GM23338 (cell line): ENCODE measurements around the gene SETBP1. TPM values are rescaled to one million over a fixed set of nuclear protein-coding genes. Genes with fewer than 3 reads are reported as not detected.

Experiments used
- ATAC-seq: fragments of 200-7000 bp; cut with Tn5 transposase; 3 replicates; pipeline ENCODE4 v1.9.1; 2020
- DNase-seq: peaks from one replicate; pipeline ENCODE4 v3.0.0-alpha.2; 2015; ENCODE audit warnings: low spot score
- H2AFZ ChIP-seq: fragments of 200-600 bp; sonication (generic); 2 replicates; pipeline ENCODE4 v1.8.0; 2016; ENCODE audit warnings: antibody characterized with exemption, mild to moderate bottlenecking, moderate library complexity
- H3F3A ChIP-seq: fragments of 200-600 bp; sonication (generic); replicated peaks from 2 replicates; pipeline ENCODE4 v1.8.0; 2017; ENCODE audit warnings: antibody characterized with exemption, mixed run types, low read depth
- H3K27ac ChIP-seq: fragments of 200-600 bp; sonication (generic); 2 replicates; pipeline ENCODE4 v1.6.1; 2016; ENCODE audit warnings: low read depth
- H3K27me3 ChIP-seq: fragments of 200-600 bp; sonication (generic); 2 replicates; pipeline ENCODE4 v1.8.0; 2016; ENCODE audit warnings: mild to moderate bottlenecking, mixed run types, moderate library complexity; ENCODE audit not compliant: insufficient read depth
- H3K36me3 ChIP-seq: fragments of 200-600 bp; sonication (generic); 2 replicates; pipeline ENCODE4 v1.8.0; 2016; ENCODE audit warnings: mild to moderate bottlenecking; ENCODE audit not compliant: insufficient read depth
- H3K4me1 ChIP-seq: fragments of 200-600 bp; sonication (generic); 2 replicates; pipeline ENCODE4 v1.8.0; 2016; ENCODE audit warnings: mild to moderate bottlenecking, moderate library complexity; ENCODE audit not compliant: insufficient read depth
- H3K4me2 ChIP-seq: fragments of 200-600 bp; sonication (generic); 2 replicates; pipeline ENCODE4 v1.7.1; 2017; ENCODE audit warnings: mixed run types
- H3K4me3 ChIP-seq: fragments of 200-600 bp; sonication (generic); 2 replicates; pipeline ENCODE4 v1.6.1; 2016; ENCODE audit warnings: mixed run types
- H3K79me2 ChIP-seq: fragments of 200-600 bp; sonication (generic); replicated peaks from 2 replicates; pipeline ENCODE4 v1.8.0; 2017; ENCODE audit warnings: mild to moderate bottlenecking; ENCODE audit not compliant: insufficient read depth
- H3K9me2 ChIP-seq: fragments of 200-600 bp; sonication (generic); 2 replicates; pipeline ENCODE4 v1.8.0; 2017; ENCODE audit not compliant: insufficient read depth
- H4K20me1 ChIP-seq: fragments of 200-600 bp; sonication (generic); replicated peaks from 2 replicates; pipeline ENCODE4 v1.8.0; 2017; ENCODE audit warnings: mild to moderate bottlenecking; ENCODE audit not compliant: insufficient read depth
- H3K27ac Mint-ChIP-seq: 2 replicates; pipeline ENCODE4 v1.8.0; 2020; ENCODE audit warnings: inconsistent platforms, mild to moderate bottlenecking, moderate library complexity, mixed read lengths
- H3K27me3 Mint-ChIP-seq: 3 replicates; pipeline ENCODE4 v1.8.0; 2022; ENCODE audit warnings: low read depth, mild to moderate bottlenecking, moderate library complexity, mixed read lengths, inconsistent platforms; ENCODE audit not compliant: insufficient read depth, poor library complexity
- H3K36me3 Mint-ChIP-seq: 3 replicates; pipeline ENCODE4 v1.8.0; 2021; ENCODE audit warnings: low read depth, mild to moderate bottlenecking, inconsistent platforms, moderate library complexity, mixed read lengths
- H3K4me1 Mint-ChIP-seq: 3 replicates; pipeline ENCODE4 v1.8.0; 2020; ENCODE audit warnings: mild to moderate bottlenecking, inconsistent platforms, mixed read lengths
- H3K4me3 Mint-ChIP-seq: 3 replicates; pipeline ENCODE4 v1.8.0; 2021; ENCODE audit warnings: moderate library complexity, mild to moderate bottlenecking, inconsistent platforms, mixed read lengths
- H3K9me3 Mint-ChIP-seq: 3 replicates; pipeline ENCODE4 v1.8.0; 2020; ENCODE audit warnings: moderate library complexity, mild to moderate bottlenecking, inconsistent platforms, mixed read lengths
- CREB1 ChIP-seq: fragments of 250-450 bp; sonication (Bioruptor Pico); IDR thresholded peaks from 2 replicates; pipeline ENCODE4 v1.5.0; 2020; ENCODE audit warnings: low read depth, mild to moderate bottlenecking, moderate library complexity
- ETS1 ChIP-seq: IDR thresholded peaks from 2 replicates; pipeline ENCODE4 v1.6.1; 2016; ENCODE audit warnings: antibody characterized with exemption
- EZH2 ChIP-seq: fragments of 200-600 bp; sonication (generic); IDR thresholded peaks from one replicate; pipeline ENCODE4 v1.8.0; 2017; ENCODE audit warnings: antibody characterized with exemption, mild to moderate bottlenecking, low read depth; ENCODE audit not compliant: unreplicated experiment
- EZH2phosphoT487 ChIP-seq: fragments of 200-600 bp; sonication (generic); IDR thresholded peaks from one replicate; pipeline ENCODE4 v1.8.1; 2018; ENCODE audit warnings: antibody characterized with exemption; ENCODE audit not compliant: unreplicated experiment
- JUNB ChIP-seq: IDR thresholded peaks from one replicate; pipeline ENCODE4 v1.6.1; 2016; ENCODE audit warnings: antibody characterized with exemption; ENCODE audit not compliant: unreplicated experiment
- NANOG ChIP-seq: IDR thresholded peaks from 2 replicates; pipeline ENCODE4 v1.6.1; 2016; ENCODE audit warnings: antibody characterized with exemption, borderline replicate concordance
- POLR2AphosphoS5 ChIP-seq: IDR thresholded peaks from 2 replicates; pipeline ENCODE4 v1.6.1; 2016; ENCODE audit warnings: antibody characterized with exemption, low read depth
- STAT1 ChIP-seq: IDR thresholded peaks from one replicate; pipeline ENCODE4 v1.6.1; 2016; ENCODE audit warnings: antibody characterized with exemption; ENCODE audit not compliant: unreplicated experiment
- ZNF114 ChIP-seq: fragments of 250-450 bp; sonication (Bioruptor Pico); IDR thresholded peaks from 2 replicates; pipeline ENCODE4 v1.5.0; 2020; ENCODE audit warnings: mild to moderate bottlenecking, moderate library complexity
- ZNF331 ChIP-seq: fragments of 250-450 bp; sonication (Bioruptor Pico); IDR thresholded peaks from 2 replicates; pipeline ENCODE4 v1.5.0; 2020; ENCODE audit warnings: low read depth, mild to moderate bottlenecking, moderate library complexity
- polyA plus RNA-seq: library from polyadenylated mRNA; unstranded; fragments of >200 nt; fragmentation: Nextera tagmentation; extraction: Ambion mirVana; gene quantifications from 2 replicates; pipeline ENCODE4 v1.2.1, GENCODE V29; 2016
- total RNA-seq: library from RNA; depleted of rRNA; stranded (reverse); fragments of >200 nt; shearing (Covaris generic); gene quantifications from 2 replicates; pipeline ENCODE4 v1.2.3, GENCODE V29; 2014
- TF ChIP-seq, protein P1 (sequence below): IDR thresholded peaks from one replicate; pipeline ENCODE4 v1.6.1; 2018; ENCODE audit warnings: antibody characterized with exemption; ENCODE audit not compliant: unreplicated experiment
- TF ChIP-seq, protein P2 (sequence below): fragments of 250-450 bp; sonication (Bioruptor Pico); IDR thresholded peaks from 2 replicates; pipeline ENCODE4 v1.5.0; 2020; ENCODE audit warnings: mild to moderate bottlenecking, moderate library complexity
- TF ChIP-seq, protein P3 (sequence below), 2 experiments: fragments of 200-600 bp in 1 of 2; sonication (generic) in 1 of 2; conservative IDR thresholded peaks; 2 replicates each; pipeline versions ENCODE4 v1.5.1 to v1.6.1; 2016 to 2017; ENCODE audit warnings: antibody characterized with exemption in 2 of 2, low read depth in 2 of 2, mild to moderate bottlenecking in 2 of 2, moderate library complexity in 1 of 2

SETBP1 gene
- total and polyA plus RNA-seq, 2 experiments from 2014 or later, result 1.6 to 5.5 TPM

DNA sequence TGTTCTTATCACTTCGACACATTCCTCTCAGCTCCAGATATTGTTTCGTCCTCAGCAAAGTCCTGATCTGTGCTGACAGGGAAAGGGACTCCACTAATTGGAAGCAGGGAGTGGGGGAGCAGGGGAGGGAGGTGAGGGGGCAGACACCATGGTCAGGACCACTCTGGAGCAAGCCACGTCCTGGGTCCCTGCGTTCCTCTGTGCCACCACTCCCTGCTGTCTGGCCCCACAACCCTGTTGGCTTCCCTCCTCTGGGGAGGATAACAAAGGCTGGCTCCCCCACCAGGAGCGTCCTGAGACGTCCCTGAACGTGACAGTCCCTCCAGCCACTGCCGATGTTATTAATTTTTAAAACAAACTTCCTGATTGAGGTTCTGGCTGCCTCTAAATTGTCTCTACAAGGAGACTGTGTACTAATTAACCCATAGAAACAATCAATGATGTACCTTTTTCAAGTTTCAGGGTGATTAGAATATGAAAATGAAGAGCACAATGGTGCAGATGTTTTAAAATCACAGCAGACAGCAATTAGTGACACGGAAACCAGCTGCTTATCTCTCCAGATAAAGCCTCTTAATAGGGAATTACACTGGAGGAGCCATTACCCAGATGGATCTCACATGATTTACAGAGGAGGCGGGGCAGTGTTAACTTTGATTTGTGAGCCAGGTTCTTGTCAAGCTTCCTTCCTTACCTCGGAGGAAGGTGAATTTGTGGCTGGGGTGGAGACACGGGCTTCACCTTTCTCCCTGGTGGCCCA, 257.5 kb downstream of the SETBP1 start:
- no peak overlapping the region for H3K4me3 ChIP-seq
- no peak overlapping the region for H3K27ac ChIP-seq

More for the DNA sequence above, 257.5 kb downstream of the SETBP1 start:
- ATAC-seq, result peak; percentile 34; the same call in 2 of the 3 replicates
- no peak overlapping the region for H2AFZ ChIP-seq
- no peaks in the 10 kb centered on the region for H3K27me3 ChIP-seq
- peak; percentile 5 for DNase-seq
- no peak overlapping the region for H3K27ac Mint-ChIP-seq
- TF ChIP-seq, protein P1, sequence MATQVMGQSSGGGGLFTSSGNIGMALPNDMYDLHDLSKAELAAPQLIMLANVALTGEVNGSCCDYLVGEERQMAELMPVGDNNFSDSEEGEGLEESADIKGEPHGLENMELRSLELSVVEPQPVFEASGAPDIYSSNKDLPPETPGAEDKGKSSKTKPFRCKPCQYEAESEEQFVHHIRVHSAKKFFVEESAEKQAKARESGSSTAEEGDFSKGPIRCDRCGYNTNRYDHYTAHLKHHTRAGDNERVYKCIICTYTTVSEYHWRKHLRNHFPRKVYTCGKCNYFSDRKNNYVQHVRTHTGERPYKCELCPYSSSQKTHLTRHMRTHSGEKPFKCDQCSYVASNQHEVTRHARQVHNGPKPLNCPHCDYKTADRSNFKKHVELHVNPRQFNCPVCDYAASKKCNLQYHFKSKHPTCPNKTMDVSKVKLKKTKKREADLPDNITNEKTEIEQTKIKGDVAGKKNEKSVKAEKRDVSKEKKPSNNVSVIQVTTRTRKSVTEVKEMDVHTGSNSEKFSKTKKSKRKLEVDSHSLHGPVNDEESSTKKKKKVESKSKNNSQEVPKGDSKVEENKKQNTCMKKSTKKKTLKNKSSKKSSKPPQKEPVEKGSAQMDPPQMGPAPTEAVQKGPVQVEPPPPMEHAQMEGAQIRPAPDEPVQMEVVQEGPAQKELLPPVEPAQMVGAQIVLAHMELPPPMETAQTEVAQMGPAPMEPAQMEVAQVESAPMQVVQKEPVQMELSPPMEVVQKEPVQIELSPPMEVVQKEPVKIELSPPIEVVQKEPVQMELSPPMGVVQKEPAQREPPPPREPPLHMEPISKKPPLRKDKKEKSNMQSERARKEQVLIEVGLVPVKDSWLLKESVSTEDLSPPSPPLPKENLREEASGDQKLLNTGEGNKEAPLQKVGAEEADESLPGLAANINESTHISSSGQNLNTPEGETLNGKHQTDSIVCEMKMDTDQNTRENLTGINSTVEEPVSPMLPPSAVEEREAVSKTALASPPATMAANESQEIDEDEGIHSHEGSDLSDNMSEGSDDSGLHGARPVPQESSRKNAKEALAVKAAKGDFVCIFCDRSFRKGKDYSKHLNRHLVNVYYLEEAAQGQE, result no peak
- TF ChIP-seq EZH2 (no peak), ZNF114 (no peak), ZNF331 (no peak), STAT1 (no peak), EZH2phosphoT487 (no peak), NANOG (no peak), ETS1 (no peak), POLR2AphosphoS5 (no peak), CREB1 (CRISPR knock-in tag) (no peak), JUNB (no peak)
- TF ChIP-seq, protein P2, sequence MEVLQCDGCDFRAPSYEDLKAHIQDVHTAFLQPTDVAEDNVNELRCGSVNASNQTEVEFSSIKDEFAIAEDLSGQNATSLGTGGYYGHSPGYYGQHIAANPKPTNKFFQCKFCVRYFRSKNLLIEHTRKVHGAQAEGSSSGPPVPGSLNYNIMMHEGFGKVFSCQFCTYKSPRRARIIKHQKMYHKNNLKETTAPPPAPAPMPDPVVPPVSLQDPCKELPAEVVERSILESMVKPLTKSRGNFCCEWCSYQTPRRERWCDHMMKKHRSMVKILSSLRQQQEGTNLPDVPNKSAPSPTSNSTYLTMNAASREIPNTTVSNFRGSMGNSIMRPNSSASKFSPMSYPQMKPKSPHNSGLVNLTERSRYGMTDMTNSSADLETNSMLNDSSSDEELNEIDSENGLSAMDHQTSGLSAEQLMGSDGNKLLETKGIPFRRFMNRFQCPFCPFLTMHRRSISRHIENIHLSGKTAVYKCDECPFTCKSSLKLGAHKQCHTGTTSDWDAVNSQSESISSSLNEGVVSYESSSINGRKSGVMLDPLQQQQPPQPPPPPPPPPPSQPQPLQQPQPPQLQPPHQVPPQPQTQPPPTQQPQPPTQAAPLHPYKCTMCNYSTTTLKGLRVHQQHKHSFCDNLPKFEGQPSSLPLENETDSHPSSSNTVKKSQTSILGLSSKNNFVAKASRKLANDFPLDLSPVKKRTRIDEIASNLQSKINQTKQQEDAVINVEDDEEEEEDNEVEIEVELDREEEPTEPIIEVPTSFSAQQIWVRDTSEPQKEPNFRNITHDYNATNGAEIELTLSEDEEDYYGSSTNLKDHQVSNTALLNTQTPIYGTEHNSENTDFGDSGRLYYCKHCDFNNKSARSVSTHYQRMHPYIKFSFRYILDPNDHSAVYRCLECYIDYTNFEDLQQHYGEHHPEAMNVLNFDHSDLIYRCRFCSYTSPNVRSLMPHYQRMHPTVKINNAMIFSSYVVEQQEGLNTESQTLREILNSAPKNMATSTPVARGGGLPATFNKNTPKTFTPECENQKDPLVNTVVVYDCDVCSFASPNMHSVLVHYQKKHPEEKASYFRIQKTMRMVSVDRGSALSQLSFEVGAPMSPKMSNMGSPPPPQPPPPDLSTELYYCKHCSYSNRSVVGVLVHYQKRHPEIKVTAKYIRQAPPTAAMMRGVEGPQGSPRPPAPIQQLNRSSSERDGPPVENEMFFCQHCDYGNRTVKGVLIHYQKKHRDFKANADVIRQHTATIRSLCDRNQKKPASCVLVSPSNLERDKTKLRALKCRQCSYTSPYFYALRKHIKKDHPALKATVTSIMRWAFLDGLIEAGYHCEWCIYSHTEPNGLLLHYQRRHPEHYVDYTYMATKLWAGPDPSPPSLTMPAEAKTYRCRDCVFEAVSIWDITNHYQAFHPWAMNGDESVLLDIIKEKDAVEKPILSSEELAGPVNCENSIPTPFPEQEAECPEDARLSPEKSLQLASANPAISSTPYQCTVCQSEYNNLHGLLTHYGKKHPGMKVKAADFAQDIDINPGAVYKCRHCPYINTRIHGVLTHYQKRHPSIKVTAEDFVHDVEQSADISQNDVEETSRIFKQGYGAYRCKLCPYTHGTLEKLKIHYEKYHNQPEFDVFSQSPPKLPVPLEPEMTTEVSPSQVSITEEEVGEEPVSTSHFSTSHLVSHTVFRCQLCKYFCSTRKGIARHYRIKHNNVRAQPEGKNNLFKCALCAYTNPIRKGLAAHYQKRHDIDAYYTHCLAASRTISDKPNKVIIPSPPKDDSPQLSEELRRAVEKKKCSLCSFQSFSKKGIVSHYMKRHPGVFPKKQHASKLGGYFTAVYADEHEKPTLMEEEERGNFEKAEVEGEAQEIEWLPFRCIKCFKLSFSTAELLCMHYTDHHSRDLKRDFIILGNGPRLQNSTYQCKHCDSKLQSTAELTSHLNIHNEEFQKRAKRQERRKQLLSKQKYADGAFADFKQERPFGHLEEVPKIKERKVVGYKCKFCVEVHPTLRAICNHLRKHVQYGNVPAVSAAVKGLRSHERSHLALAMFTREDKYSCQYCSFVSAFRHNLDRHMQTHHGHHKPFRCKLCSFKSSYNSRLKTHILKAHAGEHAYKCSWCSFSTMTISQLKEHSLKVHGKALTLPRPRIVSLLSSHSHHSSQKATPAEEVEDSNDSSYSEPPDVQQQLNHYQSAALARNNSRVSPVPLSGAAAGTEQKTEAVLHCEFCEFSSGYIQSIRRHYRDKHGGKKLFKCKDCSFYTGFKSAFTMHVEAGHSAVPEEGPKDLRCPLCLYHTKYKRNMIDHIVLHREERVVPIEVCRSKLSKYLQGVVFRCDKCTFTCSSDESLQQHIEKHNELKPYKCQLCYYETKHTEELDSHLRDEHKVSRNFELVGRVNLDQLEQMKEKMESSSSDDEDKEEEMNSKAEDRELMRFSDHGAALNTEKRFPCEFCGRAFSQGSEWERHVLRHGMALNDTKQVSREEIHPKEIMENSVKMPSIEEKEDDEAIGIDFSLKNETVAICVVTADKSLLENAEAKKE (CRISPR knock-in tag), result no peak
- TF ChIP-seq, protein P3, sequence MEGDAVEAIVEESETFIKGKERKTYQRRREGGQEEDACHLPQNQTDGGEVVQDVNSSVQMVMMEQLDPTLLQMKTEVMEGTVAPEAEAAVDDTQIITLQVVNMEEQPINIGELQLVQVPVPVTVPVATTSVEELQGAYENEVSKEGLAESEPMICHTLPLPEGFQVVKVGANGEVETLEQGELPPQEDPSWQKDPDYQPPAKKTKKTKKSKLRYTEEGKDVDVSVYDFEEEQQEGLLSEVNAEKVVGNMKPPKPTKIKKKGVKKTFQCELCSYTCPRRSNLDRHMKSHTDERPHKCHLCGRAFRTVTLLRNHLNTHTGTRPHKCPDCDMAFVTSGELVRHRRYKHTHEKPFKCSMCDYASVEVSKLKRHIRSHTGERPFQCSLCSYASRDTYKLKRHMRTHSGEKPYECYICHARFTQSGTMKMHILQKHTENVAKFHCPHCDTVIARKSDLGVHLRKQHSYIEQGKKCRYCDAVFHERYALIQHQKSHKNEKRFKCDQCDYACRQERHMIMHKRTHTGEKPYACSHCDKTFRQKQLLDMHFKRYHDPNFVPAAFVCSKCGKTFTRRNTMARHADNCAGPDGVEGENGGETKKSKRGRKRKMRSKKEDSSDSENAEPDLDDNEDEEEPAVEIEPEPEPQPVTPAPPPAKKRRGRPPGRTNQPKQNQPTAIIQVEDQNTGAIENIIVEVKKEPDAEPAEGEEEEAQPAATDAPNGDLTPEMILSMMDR (conservative IDR thresholded peaks at IDR 0.05; ENCODE audit: low read depth in 2 of 2), result no peak
- H3K9me2 ChIP-seq, result no peaks in the 10 kb centered on the region
- H3K79me2 ChIP-seq, result no peaks in the 10 kb centered on the region
- peaks cover 25% of the 10 kb centered on the region for H3K36me3 Mint-ChIP-seq
- H3F3A ChIP-seq, result no peaks in the 10 kb centered on the region
- no peak overlapping the region for H3K4me2 ChIP-seq
- peaks cover 6% of the 10 kb centered on the region; the same call in 1 of the 2 replicates for H3K4me1 ChIP-seq
- H3K27me3 Mint-ChIP-seq, result peaks cover 14% of the 10 kb centered on the region
- H3K36me3 ChIP-seq, result no peaks in the 10 kb centered on the region
- H3K9me3 Mint-ChIP-seq, result peaks cover 24% of the 10 kb centered on the region
- H3K4me3 Mint-ChIP-seq, result no peak overlapping the region
- H4K20me1 ChIP-seq, result no peaks in the 10 kb centered on the region
- peaks cover 14% of the 10 kb centered on the region for H3K4me1 Mint-ChIP-seq
